Colonic mucosa (tissue), 4 donors: Measurements from ENCODE around the gene RYR3. TPM values are rescaled to one million over a fixed set of nuclear protein-coding genes. Genes with fewer than 3 reads are reported as not detected.

Experiments
- DNase-seq: peaks from one replicate; pipeline ENCODE4 v3.0.0-alpha.2; 2020
- H3K27ac ChIP-seq: fragments of 200-600 bp; one replicate; pipeline ENCODE4 v1.8.0; 2021
- H3K27me3 ChIP-seq: fragments of 200-600 bp; one replicate; pipeline ENCODE4 v1.8.0; 2021
- H3K36me3 ChIP-seq: fragments of 200-600 bp; one replicate; pipeline ENCODE4 v1.8.0; 2021
- H3K4me1 ChIP-seq: fragments of 200-600 bp; one replicate; pipeline ENCODE4 v1.8.0; 2021; ENCODE audit warnings: mild to moderate bottlenecking
- H3K4me3 ChIP-seq: fragments of 200-600 bp; one replicate; pipeline ENCODE4 v1.8.0; 2021
- H3K9ac ChIP-seq, 2 donors: one replicate each; pipeline ENCODE4 v1.7.0; 2013; ENCODE audit warnings: control low read depth in 2 of 2, low read depth in 2 of 2, low read length in 2 of 2
- H3K9me3 ChIP-seq: fragments of 200-600 bp; one replicate; pipeline ENCODE4 v1.8.0; 2021
- CTCF ChIP-seq: fragments of 200-600 bp; IDR thresholded peaks from one replicate; pipeline ENCODE4 v1.8.0; 2022; ENCODE audit warnings: antibody characterized with exemption, mild to moderate bottlenecking
- intact Hi-C: fragments of 100-400 bp; cut with DNase I; formaldehyde crosslinking; loops from one replicate; pipeline ENCODE4 v1.14.1; 2022
- total RNA-seq, 2 donors: library from RNA; stranded (reverse); fragmentation: NEBNext Ultra II Directional in 1 of 2; extraction: Animal tissue kit (Norgen Biotek cat#: 25700) in 1 of 2; gene quantifications; one replicate each; pipeline ENCODE4 v1.2.1, GENCODE V29; 2021
- donor health status: healthy.
- donor health status: DM: no; HTN: no; CAD: no.
- donor health status: DM: no; HTN: no; CAD: no.

Gene RYR3
- total RNA-seq, 2 donors from 2014 or later: 0.17 to 1.1 TPM

- no peaks in the 10 kb centered on the region for H3K9me3 ChIP-seq
- H3K27me3 ChIP-seq: no peaks in the 10 kb centered on the region
- intact Hi-C loops: no loop called here
- H3K27ac ChIP-seq: no peak overlapping the region
- no peak overlapping the region for H3K4me3 ChIP-seq
- H3K9ac ChIP-seq: no peak overlapping the region
- no peak for DNase-seq
- H3K4me1 ChIP-seq: no peaks in the 10 kb centered on the region
- no peak for TF ChIP-seq CTCF
- H3K36me3 ChIP-seq: no peaks in the 10 kb centered on the region
Observed at GRCh38 chr15:33580526-33580925, 269.8 kb downstream of the RYR3 start.

- Histone ChIP-seq H3K27me3 (no peaks in the 10 kb centered on the region), H3K4me1 (no peaks in the 10 kb centered on the region), H3K4me3 (no peak overlapping the region), H3K9ac (no peak overlapping the region), H3K9me3 (no peaks in the 10 kb centered on the region), H3K36me3 (no peaks in the 10 kb centered on the region), H3K27ac (no peak overlapping the region)
- intact Hi-C loops: no loop called here
- TF ChIP-seq CTCF: no peak
- DNase-seq: no peak
Observed at GRCh38 chr15:33581032-33581431, 270.3 kb downstream of the RYR3 start.

- Histone ChIP-seq H3K27me3 (no peaks in the 10 kb centered on the region), H3K27ac (no peak overlapping the region), H3K4me3 (no peak overlapping the region), H3K9ac (no peak overlapping the region), H3K36me3 (no peaks in the 10 kb centered on the region), H3K9me3 (no peaks in the 10 kb centered on the region), H3K4me1 (no peaks in the 10 kb centered on the region)
- intact Hi-C loops: no loop called here
- DNase-seq: no peak
- TF ChIP-seq CTCF: no peak
Observed at GRCh38 chr15:33584797-33585196, 274.0 kb downstream of the RYR3 start.

- TF ChIP-seq CTCF: no peak
- Histone ChIP-seq H3K36me3 (no peaks in the 10 kb centered on the region), H3K4me3 (no peak overlapping the region), H3K9ac (no peak overlapping the region), H3K9me3 (no peaks in the 10 kb centered on the region), H3K27ac (no peak overlapping the region), H3K27me3 (no peaks in the 10 kb centered on the region), H3K4me1 (no peaks in the 10 kb centered on the region)
- no peak for DNase-seq
- intact Hi-C loops: no loop called here
Observed at GRCh38 chr15:33586786-33587697, 276.3 kb downstream of the RYR3 start.

- Histone ChIP-seq H3K4me3 (no peak overlapping the region), H3K27ac (no peak overlapping the region), H3K9ac (no peak overlapping the region), H3K4me1 (no peaks in the 10 kb centered on the region), H3K27me3 (no peaks in the 10 kb centered on the region), H3K36me3 (no peaks in the 10 kb centered on the region), H3K9me3 (no peaks in the 10 kb centered on the region)
- no peak for DNase-seq
- intact Hi-C loops: no loop called here
- TF ChIP-seq CTCF: no peak
Observed at GRCh38 chr15:33587773-33588172, 277.0 kb downstream of the RYR3 start.
